ENCODE data around the gene ATP5MC3.
"Not testable (repeated sequence)": the region's sequence is repeated elsewhere in the genome, so short reads cannot be mapped to it uniquely, and the experiment has no call there.

Gene ATP5MC3

DNA sequence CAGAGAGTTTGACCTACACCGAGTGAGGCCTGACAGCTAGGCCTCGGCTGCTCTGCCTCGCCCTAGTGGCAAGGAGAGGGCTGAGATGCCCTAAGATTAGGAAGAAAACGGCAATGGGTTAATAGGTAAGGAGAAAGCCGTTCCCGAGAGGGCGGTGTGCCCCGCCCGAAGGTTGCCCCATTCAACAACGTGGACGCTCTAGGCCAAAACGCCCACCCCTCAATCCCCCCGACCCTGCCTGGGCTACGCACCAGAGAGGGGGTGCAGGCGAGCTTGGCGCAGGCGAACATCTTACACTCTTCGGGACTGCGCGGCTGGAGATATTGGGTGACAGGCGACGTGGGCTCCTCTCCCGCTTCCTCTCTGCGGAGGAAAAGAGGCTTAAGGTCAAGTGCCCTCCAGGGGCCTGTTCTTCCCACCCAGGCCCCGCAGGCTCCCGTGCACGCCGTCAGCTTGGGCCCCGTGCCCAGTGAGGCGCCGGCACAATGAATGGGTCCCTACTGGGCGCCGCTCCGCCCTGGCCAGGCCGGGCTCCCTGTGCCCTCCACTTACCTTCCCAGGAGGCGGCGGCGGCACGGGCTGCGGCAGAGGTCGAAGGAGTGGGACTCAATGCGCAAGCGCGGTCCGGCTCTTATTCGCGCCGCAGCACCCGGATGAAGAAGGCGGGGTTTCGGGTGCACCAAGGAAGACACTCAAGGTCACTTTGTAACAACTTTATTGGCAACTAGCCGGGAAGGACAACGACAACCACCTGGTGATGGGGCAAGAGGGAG lies at the start of gene ATP5MC3:
Gene ATP5MC3, minus strand, starts transcription at position 607 of the 773 bp plus-strand sequence. Its CDS starts 317 bp downstream, at position 290.
- TF ChIP-seq GATA1 (IDR thresholded peaks at IDR 0.05; ENCODE audit: low read depth, low read length) (no peak), POLR2A (IDR thresholded peaks at IDR 0.05; ENCODE audit: low read length) (peak; percentile 88)
- peak; percentile 95 to 96 for DNase-seq

DNA sequence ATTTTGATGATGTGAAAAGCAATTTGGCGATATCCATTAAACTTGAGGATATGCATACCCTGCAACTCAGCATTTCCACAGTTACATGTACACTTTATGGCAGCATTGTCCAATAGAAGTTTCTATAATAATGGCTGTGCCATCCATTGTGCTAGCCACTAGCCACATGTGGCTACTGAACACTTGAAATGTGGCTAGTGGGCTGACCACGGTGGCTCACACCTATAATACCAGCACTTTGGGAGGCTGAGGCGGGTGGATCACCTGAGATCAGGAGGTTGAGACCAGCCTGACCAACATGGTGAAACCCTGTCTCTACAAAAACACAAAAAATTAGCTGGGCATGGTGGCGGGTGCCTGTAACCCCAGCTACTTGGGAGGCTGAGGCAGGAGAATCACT lies 47.1 kb upstream of the ATP5MC3 start:
- not testable (repeated sequence) for DNase-seq

GRCh38 chr2:175228179-175228578 lies 46.7 kb upstream of the ATP5MC3 start:
- TF ChIP-seq POLR2A (IDR thresholded peaks at IDR 0.05; ENCODE audit: low read length): no peak
- no peak for TF ChIP-seq GATA1 (IDR thresholded peaks at IDR 0.05; ENCODE audit: low read depth, low read length)
- no peak for DNase-seq

DNA sequence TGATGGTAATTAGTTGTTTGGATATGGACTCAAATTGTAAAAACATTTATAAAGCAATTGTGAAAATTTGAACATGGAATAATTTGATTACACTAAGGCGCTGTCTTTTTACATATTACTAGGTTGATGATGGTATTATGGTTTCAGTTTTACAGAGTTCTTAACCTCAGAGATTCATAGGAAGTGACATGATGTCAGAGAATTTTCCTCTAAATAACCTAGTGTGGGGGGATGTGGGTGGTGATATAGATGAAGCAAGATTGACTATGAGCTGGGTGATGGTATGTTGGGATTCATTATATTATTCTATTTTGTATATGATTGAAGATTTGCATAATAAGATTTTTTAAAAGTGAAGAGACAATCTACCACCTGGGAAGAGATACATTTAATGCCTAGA lies 45.9 kb upstream of the ATP5MC3 start:
- no peak for DNase-seq
- TF ChIP-seq POLR2A (IDR thresholded peaks at IDR 0.05; ENCODE audit: low read length): no peak
- no peak for TF ChIP-seq GATA1 (IDR thresholded peaks at IDR 0.05; ENCODE audit: low read depth, low read length)

DNA sequence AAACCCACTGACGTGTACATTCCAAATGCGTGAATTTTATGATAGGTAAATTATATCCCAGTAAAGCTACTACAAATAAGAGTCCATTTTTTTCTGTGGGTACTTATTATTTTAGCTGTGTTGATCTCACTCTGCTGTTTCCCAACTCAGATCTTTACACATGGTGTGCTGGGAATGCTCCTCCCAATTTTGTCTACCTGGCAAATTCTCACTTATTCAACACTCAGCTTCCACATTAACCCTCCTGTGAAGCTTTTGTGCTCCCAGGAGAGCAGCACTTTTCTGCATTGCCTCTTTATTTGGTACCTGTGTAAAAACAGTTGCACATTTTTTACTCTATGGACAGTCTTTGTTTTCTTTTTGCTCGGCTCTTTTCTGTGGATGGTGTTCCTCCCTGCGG lies 38.6 kb upstream of the ATP5MC3 start:
- no peak for TF ChIP-seq GATA1 (IDR thresholded peaks at IDR 0.05; ENCODE audit: low read depth, low read length)
- TF ChIP-seq POLR2A (IDR thresholded peaks at IDR 0.05; ENCODE audit: low read length): no peak
- DNase-seq: no peak

DNA sequence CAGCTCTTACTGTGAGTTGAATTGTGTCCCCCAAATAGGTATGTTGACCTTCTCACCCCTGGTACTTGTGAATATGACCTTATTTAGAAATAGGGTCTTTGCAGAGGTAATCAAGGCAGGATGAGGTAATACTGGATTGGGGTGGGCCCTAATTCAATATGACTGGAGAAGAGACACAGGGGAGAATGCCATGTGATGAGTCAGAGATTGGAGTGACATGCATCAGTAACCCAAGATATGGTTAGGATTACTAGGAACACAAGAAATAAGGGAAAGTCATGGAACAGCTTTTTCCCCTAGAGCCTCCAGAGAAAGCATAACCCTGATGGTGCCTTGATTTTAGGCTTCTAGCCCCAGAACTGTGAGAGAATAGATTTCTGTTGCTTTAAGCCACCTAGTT lies 37.0 kb upstream of the ATP5MC3 start:
- TF ChIP-seq GATA1 (IDR thresholded peaks at IDR 0.05; ENCODE audit: low read depth, low read length): no peak
- TF ChIP-seq POLR2A (IDR thresholded peaks at IDR 0.05; ENCODE audit: low read length): no peak
- DNase-seq: no peak

- TF ChIP-seq GATA1 (IDR thresholded peaks at IDR 0.05; ENCODE audit: low read depth, low read length) (no peak), POLR2A (IDR thresholded peaks at IDR 0.05; ENCODE audit: low read length) (no peak)
- no peak for DNase-seq
These were observed 26.4 kb upstream of the ATP5MC3 start for GRCh38 chr2:175207741-175208438.

DNA sequence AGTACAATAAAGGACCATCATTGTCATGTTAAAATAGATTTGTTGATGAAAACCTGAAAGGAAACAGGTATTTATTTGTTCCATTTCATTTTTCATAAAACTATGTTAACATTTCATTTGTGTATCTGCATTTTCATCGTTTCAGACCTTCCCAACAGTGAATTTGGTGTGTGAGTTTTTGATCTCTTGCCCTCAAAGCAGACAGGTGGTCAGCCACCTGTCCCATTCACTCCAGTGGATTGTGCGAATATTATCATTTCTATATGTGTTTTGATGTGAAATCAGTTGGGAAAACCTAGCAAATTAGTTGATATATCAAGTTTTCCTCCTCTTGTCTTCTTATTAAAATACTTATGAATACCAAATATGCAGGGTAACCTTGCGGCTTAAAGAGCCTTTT lies 25.4 kb upstream of the ATP5MC3 start:
- TF ChIP-seq GATA1 (IDR thresholded peaks at IDR 0.05; ENCODE audit: low read depth, low read length) (no peak), POLR2A (IDR thresholded peaks at IDR 0.05; ENCODE audit: low read length) (no peak)
- DNase-seq: no peak

- no peak for DNase-seq
- TF ChIP-seq POLR2A (IDR thresholded peaks at IDR 0.05; ENCODE audit: low read length) (no peak), GATA1 (IDR thresholded peaks at IDR 0.05; ENCODE audit: low read depth, low read length) (no peak)
These were observed 24.0 kb upstream of the ATP5MC3 start for GRCh38 chr2:175205523-175205922.

DNA sequence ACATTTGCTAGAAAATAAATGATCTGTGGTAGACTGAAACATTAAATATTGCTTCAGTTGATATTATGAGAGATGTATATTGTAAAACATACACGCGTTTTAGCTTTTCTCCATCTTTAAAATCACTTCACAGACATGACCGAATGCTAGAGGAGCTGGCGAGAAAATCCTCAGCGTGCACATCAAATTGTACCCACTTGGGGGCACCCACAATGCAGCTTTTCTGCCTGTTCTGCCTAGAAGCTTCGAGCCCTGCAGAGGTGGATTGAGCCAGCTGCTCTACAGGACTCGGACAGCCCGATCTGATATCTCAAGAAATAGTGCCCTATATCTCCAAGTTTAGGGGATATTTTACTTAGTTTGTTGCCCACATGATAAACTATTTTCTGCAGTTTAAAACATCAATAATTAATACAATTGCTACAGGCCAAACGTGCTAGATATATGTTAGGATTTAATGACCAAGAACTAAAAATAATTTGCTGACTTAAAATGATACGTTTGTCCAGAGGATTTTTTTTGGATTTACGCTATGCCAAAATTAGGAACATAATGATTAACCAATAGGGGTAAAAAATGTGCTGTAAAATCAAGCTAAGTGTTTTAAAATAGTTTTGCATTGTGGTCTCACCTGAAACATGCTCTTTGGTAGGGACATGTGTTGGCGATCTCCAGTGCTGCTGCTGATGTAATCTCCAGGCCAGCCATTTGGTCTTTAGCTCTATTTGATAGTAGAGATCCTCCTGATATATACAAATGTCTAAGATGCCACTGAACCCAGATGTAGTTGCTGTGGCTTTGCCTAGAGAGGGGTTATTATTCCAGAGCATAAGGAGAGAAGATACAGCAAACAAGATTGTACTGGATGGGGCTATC lies 22.3 kb upstream of the ATP5MC3 start:
- peak; percentile 20 to 26 for DNase-seq
- no peak for TF ChIP-seq GATA1 (IDR thresholded peaks at IDR 0.05; ENCODE audit: low read depth, low read length)
- no peak for TF ChIP-seq POLR2A (IDR thresholded peaks at IDR 0.05; ENCODE audit: low read length)

GRCh38 chr2:175195012-175195411 lies 13.5 kb upstream of the ATP5MC3 start:
- TF ChIP-seq POLR2A (IDR thresholded peaks at IDR 0.05; ENCODE audit: low read length) (no peak), GATA1 (IDR thresholded peaks at IDR 0.05; ENCODE audit: low read depth, low read length) (no peak)
- DNase-seq: no peak

GRCh38 chr2:175188761-175189160 lies 7.3 kb upstream of the ATP5MC3 start:
- DNase-seq: no peak
- TF ChIP-seq POLR2A (IDR thresholded peaks at IDR 0.05; ENCODE audit: low read length) (no peak), GATA1 (IDR thresholded peaks at IDR 0.05; ENCODE audit: low read depth, low read length) (no peak)

GRCh38 chr2:175187378-175187777 lies 5.9 kb upstream of the ATP5MC3 start:
- no peak for TF ChIP-seq GATA1 (IDR thresholded peaks at IDR 0.05; ENCODE audit: low read depth, low read length)
- DNase-seq: peak; percentile 23 to 34

- no peak for DNase-seq
- TF ChIP-seq GATA1 (IDR thresholded peaks at IDR 0.05; ENCODE audit: low read depth, low read length) (no peak), POLR2A (IDR thresholded peaks at IDR 0.05; ENCODE audit: low read length) (no peak)
These were observed 2.2 kb upstream of the ATP5MC3 start for GRCh38 chr2:175183674-175184073.
